Gastroesophageal sphincter (tissue), 4 donors: ENCODE data around the gene AGTPBP1. TPM values are rescaled to one million over a fixed set of nuclear protein-coding genes. Genes with fewer than 3 reads are reported as not detected.

Source experiments
- ATAC-seq: fragments of 150-250 bp; one replicate; pipeline ENCODE4 v1.9.1; 2016; ENCODE audit warnings: mild to moderate bottlenecking, moderate library complexity
- H3K27ac ChIP-seq, 4 donors: fragments of 200-600 bp; sonication (generic) in 3 of 4; 1 replicate in 3 of 4; 2 replicates in 1 of 4; pipeline ENCODE4 v1.5.1; 2016 to 2019
- H3K27me3 ChIP-seq: fragments of 200-600 bp; sonication (generic); one replicate; pipeline ENCODE4 v1.5.1; 2019
- H3K36me3 ChIP-seq, 2 donors: fragments of 200-600 bp; sonication (generic); one replicate each; pipeline ENCODE4 v1.5.1; 2019; ENCODE audit warnings: control low read depth in 1 of 2
- H3K4me1 ChIP-seq, 3 donors: fragments of 200-600 bp; sonication (generic); 1 replicate in 2 of 3; 2 replicates in 1 of 3; pipeline ENCODE4 v1.5.1; 2016 to 2019; ENCODE audit warnings: control low read depth in 2 of 3
- H3K4me3 ChIP-seq, 2 donors: fragments of 200-600 bp; sonication (generic); one replicate each; pipeline ENCODE4 v1.5.1; 2019; ENCODE audit warnings: mild to moderate bottlenecking in 1 of 2, moderate library complexity in 1 of 2
- H3K9me3 ChIP-seq, 3 donors: fragments of 200-600 bp; sonication (generic); one replicate each; pipeline ENCODE4 v1.5.1; 2017 to 2019; ENCODE audit warnings: control low read depth in 2 of 3
- EP300 ChIP-seq: sonication (generic); formaldehyde crosslinking; IDR thresholded peaks from one replicate; pipeline ENCODE4 v1.6.1; 2017; ENCODE audit warnings: antibody characterized with exemption, mild to moderate bottlenecking
- POLR2A ChIP-seq, 2 donors: fragments of 450-650 bp; IDR thresholded peaks; one replicate each; pipeline ENCODE4 v1.6.1; 2017; ENCODE audit warnings: antibody characterized with exemption in 2 of 2, mild to moderate bottlenecking in 2 of 2, moderate library complexity in 1 of 2
- POLR2AphosphoS5 ChIP-seq: sonication (generic); formaldehyde crosslinking; IDR thresholded peaks from one replicate; pipeline ENCODE4 v1.6.1; 2017; ENCODE audit warnings: antibody characterized with exemption
- WGBS, 2 donors: methylation state at CpG; one replicate each; pipeline ENCODE4 v1.1.5; 2018; ENCODE audit warnings: low coverage in 1 of 2; 5-methylcytosine and 5-hydroxymethylcytosine counted together
- total RNA-seq, 4 donors: library from RNA; depleted of rRNA; stranded (reverse); fragments of >200 nt; gene quantifications; one replicate each; pipeline ENCODE4 v1.1.0, GENCODE V29; 2016
- TF ChIP-seq, protein P1 (sequence below), 4 experiments: fragments of 200-600 bp in 2 of 4; fragments of 450-650 bp in 2 of 4; sonication (generic) in 1 of 4; IDR thresholded peaks; one replicate each; pipeline ENCODE4 v1.5.1; 2017 to 2019; ENCODE audit warnings: antibody characterized with exemption in 4 of 4, mild to moderate bottlenecking in 2 of 4, moderate library complexity in 2 of 4

Gene AGTPBP1
- total RNA-seq, 4 donors from 2014 or later: 15.3 to 29.7 (median 19.1) TPM

DNA sequence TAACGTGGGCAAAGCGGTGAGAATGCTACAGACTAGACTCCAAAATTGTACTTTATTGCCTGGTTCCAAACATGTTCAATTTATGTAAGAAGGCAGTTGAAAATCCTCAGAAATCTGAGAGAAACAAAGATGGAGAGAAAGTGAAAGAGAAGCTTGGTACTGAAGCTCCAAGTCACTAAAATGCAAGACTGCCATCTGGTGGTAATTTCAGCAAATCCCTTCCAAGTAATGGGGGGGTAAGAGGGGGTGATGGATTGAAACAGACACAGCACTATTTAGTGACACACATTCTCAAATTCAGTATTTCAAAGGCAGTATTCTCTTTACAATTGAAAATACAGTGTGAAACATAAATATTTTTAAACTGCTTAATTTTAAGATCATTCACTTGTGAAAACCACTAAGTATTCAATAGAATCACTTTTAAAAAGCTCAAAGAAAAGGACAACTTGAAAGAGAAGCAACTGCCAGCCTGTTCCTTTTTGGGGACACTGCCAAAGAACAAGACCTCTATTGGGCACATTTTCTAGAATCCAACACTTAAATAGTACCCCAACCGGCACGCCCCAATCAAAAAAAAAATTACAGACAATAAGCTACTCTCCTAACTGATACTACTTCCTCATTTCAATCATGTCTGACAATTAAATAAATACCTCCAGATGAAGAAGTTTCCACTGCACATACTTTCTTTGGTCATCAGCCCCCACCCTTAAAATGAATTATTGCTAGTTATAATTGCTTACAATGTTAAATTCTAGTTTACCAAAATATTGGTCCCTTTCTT, 131.5 kb downstream of the AGTPBP1 start:
- TF ChIP-seq EP300 (no peak), POLR2AphosphoS5 (no peak), POLR2A (IDR thresholded peaks at IDR 0.05) (no peak)
- TF ChIP-seq, protein P1, sequence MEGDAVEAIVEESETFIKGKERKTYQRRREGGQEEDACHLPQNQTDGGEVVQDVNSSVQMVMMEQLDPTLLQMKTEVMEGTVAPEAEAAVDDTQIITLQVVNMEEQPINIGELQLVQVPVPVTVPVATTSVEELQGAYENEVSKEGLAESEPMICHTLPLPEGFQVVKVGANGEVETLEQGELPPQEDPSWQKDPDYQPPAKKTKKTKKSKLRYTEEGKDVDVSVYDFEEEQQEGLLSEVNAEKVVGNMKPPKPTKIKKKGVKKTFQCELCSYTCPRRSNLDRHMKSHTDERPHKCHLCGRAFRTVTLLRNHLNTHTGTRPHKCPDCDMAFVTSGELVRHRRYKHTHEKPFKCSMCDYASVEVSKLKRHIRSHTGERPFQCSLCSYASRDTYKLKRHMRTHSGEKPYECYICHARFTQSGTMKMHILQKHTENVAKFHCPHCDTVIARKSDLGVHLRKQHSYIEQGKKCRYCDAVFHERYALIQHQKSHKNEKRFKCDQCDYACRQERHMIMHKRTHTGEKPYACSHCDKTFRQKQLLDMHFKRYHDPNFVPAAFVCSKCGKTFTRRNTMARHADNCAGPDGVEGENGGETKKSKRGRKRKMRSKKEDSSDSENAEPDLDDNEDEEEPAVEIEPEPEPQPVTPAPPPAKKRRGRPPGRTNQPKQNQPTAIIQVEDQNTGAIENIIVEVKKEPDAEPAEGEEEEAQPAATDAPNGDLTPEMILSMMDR (IDR thresholded peaks at IDR 0.05): peak; percentile 61 to 84 (median 78)
- no peaks in the 10 kb centered on the region for H3K9me3 ChIP-seq
- no peaks in the 10 kb centered on the region for H3K36me3 ChIP-seq
- ATAC-seq: peak; percentile 67
- H3K27me3 ChIP-seq: no peaks in the 10 kb centered on the region
- H3K27ac ChIP-seq: no peak overlapping the region
- WGBS, 2 donors: 33 to 50% methylated on average over 2 to 4 of the region's 4 CpGs
- H3K4me1 ChIP-seq: peaks cover 0 to 4% (median 0%) of the 10 kb centered on the region in 3 donors
- H3K4me3 ChIP-seq: peak overlapping the region in 1 of 2 donors; percentile 19

DNA sequence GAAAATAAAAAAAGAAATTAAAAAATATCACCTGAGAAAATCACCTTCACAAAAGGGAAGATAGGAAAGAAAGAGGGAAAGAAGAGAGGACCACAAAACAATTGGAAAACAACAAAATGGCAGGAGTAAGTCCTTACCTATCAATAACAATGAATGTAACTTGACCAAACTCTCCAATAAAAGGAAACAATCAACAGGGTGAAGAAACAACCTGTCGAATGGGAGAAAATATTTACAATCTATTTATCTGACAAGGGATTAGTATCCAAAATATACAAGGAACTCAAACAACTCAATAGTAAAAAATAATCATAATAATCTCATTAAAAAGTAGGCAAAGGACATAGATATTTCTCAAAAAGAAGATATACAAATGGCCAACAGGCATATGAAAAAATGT, 135.8 kb downstream of the AGTPBP1 start:
- Histone ChIP-seq H3K27me3 (no peaks in the 10 kb centered on the region), H3K36me3 (peaks cover 0 to 22% of the 10 kb centered on the region in 2 donors), H3K27ac (no peak overlapping the region), H3K4me3 (no peak overlapping the region), H3K9me3 (no peaks in the 10 kb centered on the region), H3K4me1 (peaks cover 0 to 4% (median 0%) of the 10 kb centered on the region in 3 donors)
- ATAC-seq: no peak
- no peak for TF ChIP-seq EP300
- TF ChIP-seq POLR2A (IDR thresholded peaks at IDR 0.05): no peak
- TF ChIP-seq, protein P1 (IDR thresholded peaks at IDR 0.05): no peak
- TF ChIP-seq POLR2AphosphoS5: no peak
- WGBS, 2 donors: 100% methylated on average over 1 of the region's 1 CpG; no CpG with 5 or more reads in 1 of the 2 donors

DNA sequence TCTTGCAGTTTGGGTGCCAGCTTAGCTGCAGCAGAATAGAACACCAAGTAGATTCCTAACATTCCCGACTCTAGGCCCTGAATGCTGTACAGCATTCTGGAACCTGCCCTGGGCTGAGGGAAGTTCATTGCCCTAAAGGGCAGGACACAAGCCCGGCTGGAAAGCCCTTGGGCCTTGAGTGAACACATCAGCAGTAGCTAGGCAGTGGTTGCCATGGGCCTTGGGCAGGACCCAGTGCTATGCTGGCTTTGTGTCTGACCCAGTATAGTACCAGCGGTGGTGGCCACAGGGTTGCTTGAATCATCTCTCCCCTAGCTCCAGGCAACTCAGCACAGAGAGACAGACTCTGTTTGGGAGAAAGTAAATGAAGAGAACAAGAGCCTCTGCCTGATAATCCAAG, 137.8 kb downstream of the AGTPBP1 start:
- no peak for TF ChIP-seq POLR2AphosphoS5
- TF ChIP-seq POLR2A (IDR thresholded peaks at IDR 0.05): no peak
- no peak for TF ChIP-seq EP300
- TF ChIP-seq, protein P1 (IDR thresholded peaks at IDR 0.05): no peak
- H3K9me3 ChIP-seq: no peaks in the 10 kb centered on the region
- ATAC-seq: no peak

DNA sequence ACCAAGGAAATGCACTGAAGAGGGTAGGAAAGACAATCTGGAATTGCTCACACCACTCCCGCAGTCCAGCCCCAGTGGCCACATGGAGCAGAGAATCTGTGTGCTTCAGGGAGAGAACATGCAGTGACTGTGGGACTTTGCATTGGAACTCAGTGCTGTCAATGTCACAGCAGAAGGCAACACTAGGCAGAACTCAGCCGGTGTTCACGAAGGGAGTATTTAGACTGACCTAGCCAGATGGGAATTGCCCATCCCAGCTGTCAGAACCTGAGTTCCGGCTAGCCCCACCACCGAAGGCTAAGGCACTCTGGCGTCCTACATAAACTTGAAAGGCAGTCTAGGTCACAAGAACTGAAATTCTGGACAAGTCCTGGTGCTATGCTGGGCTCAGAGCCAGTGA, 139.0 kb downstream of the AGTPBP1 start:
- no peak overlapping the region for H3K27ac ChIP-seq
- peaks cover 0 to 22% of the 10 kb centered on the region in 2 donors for H3K36me3 ChIP-seq
- H3K9me3 ChIP-seq: no peaks in the 10 kb centered on the region
- H3K4me1 ChIP-seq: no peaks in the 10 kb centered on the region
- 96 to 100% methylated on average over 1 to 6 of the region's 6 CpGs for WGBS, 2 donors
- H3K4me3 ChIP-seq: no peak overlapping the region
- TF ChIP-seq POLR2A (IDR thresholded peaks at IDR 0.05) (no peak), POLR2AphosphoS5 (no peak), EP300 (no peak)
- TF ChIP-seq, protein P1 (IDR thresholded peaks at IDR 0.05): no peak
- ATAC-seq: no peak
- H3K27me3 ChIP-seq: no peaks in the 10 kb centered on the region

More for the DNA sequence above, 137.8 kb downstream of the AGTPBP1 start:
- Histone ChIP-seq H3K27me3 (no peaks in the 10 kb centered on the region), H3K36me3 (peaks cover 0 to 22% of the 10 kb centered on the region in 2 donors), H3K27ac (no peak overlapping the region), H3K4me1 (no peaks in the 10 kb centered on the region), H3K4me3 (no peak overlapping the region)
- 100% methylated on average over 1 of the region's 3 CpGs; no CpG with 5 or more reads in 1 of the 2 donors for WGBS, 2 donors
